Activated CD4-positive, alpha-beta T cell treated with anti-CD3 and anti-CD28 coated beads, Interleukin-2, amount 50 U/mL, for 1 hour (primary cell): ENCODE data around the gene CABLES1.

Source experiments
- DNase-seq: peaks from one replicate; pipeline ENCODE4 v3.0.0-alpha.2; 2020

CABLES1 gene

DNA sequence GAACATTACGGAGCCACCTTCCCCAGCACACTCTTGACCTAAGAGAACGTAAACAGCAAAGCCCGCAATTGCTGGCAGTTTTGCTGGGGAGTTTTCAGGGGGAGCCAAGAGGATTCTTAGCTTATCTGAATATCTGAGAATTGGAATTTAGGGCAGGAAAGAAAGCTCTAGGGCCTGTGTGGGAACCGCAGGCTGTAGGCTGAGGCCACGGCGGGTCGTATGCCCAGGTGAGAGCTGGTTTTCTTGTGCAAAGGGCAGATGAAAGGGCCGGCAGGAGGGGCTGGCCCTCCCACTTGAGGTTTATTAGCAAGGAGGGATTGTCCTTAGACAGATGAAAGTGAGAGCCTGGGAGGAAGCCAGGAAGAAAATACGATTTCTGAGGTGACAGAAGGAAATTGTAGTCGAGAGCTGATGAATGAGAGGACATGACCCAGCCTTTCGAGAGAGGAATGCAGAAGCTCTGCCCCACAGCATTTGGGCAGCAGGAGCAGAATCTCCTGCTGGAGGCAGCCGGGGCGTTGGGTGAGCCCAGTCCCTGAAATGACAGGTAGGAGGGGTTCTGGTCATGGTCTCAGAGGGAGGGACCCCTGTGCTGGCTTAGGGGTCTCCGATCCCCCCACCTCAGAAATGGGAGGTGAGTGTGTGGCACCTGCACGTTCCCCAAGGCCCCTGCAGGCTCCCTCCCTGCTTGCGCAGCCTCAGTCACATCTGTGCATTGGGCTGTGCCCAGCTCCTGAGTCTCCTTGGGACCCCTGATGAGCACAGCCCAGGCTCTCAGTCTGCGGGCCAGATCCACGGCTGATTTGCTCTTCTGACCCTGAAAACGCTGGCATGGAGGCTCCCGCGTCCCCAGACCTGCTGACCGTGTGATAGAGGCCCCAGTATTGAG lies 61.1 kb downstream of the CABLES1 start:
- no peak for DNase-seq

DNA sequence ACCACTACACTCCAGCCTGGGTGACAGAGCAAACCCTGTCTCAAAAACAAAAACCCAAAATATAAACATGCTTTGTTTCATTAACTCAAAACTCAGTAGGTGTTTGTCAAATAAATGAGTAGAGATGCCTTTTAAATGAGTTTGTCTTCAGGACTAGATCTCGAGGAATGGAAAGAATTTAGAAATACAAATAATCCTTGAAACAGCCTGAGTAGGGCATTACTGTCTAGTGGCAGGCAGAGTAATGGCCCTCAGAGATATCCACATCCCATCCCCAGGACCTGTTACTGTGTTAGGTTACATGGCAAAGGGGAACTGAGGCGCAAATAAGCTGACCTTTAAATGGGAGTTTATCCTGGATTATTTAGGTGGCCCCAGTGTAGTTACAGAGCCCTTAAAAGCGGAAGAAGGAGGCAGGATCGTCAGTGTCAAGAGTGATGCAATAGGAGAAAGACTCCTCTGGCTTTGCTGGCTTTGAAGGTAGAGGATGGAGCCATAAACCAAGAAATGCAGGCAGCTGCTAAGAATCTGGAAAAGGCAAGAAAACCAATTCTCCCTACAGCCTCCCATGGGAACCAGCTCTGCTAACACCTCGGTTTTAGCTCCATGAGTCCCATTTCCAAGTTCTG lies 63.0 kb downstream of the CABLES1 start:
- DNase-seq, result no peak

DNA sequence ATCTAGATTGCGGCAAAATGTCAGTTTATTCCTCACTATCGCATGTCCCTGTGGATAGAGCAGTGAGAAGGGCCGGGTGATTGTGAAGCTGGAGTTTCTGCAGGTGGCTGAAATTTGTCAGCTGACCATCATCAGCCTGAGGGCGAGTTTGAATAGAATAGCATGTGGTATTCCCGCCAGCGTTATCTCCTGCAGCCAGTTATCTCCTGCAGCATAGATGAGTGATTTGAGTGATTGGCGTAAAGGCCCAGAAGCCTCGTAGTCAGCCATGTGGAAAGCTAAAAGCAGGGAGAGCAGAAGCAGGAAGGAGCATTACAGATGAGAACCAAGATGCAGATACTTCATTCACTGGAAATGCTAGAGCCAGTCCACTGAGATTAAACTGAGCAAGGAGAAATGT lies 65.5 kb downstream of the CABLES1 start:
- DNase-seq, result no peak

DNA sequence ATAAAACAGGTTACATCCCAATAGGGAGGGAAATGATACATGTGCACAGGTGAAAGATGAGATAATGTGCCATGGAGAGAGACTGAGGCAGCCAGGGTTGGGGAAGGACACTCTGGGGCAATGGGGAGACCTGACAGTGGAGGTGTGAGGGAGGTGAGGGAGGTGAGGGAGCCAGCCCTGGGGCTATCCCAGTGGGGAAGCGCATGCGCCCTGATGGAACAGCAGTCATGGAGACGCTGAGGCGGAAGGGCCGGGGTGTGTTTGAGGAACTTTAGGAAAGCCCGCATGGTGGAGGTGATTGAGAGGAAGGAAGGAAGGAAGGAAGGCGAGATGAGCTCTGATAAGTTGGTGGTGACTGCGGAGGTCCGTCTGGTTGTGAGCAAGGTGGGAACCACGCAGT lies 66.5 kb downstream of the CABLES1 start:
- no peak for DNase-seq

DNA sequence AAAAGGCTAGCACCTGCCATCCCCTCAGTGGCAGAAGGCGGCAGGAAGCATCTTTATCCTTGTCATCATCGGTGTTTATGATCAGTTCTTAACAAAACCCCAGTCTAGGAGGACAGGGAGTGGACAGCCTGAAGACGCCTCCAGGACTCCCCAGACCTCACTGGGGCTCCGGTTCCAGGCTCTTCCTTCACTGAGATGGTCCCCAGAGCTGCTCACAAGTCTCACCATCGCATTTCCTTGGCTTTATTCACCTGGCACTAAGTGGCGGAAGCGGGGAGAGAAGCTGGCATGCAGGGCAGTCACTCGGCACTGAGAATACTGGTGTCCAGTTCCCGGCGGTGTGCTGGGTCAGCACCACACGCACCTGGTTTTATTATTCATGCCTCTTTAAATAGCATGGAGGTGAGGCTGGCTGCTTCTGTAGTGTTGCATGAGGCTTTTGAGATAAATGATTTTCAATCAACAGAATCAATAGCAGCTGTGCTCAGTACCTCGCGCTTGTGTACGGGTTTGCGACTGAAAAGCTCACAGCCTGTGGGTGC lies 68.7 kb downstream of the CABLES1 start:
- no peak for DNase-seq

DNA sequence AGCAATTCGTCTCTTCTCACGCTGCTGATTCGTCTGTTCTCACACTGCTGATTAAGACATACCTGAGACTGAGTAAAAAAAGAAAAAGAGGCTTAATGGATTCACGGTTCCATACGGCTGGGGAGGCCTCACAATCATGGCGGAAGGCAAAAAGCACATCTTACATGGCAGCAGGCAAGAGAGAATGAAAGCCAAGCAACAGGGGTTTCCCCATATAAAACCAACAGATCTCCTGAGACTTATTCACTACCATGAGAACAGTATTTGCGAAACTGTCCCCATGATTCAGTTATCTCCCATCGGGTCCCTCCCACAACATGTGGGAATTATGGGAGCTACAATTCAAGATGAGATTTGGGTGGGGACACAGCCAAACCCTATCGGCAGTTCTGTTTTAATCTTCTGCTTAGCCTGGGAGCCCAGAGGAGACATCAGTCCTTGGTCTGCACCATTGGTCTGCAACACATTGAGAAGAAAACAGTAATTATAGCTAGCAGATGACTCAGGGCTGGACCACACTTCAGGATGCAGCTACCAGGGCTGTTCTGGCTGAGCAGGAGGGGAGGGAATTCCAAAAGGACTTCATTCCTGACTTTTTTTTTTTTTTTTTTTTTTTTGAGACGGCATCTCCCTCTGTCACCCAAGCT lies 69.4 kb downstream of the CABLES1 start:
- no peak for DNase-seq

DNA sequence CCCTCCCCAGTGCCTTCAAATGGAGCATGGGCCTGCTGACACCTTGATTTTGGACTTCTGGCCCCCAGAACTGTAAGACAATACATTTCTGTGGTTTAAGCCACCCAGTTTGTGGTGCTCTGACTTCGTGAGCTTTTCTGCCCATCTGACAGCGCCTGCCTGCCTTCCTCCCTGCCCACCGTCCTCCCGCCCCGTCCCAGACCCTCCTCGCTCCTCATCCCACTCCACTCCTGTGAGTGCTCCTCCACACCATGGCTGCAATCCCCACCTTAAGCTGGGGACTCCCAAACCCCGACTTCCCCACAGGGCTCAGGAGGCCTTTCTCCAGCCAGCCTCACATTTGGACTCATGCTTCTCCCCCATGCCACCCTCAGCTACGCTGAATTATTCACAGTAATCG lies 70.7 kb downstream of the CABLES1 start:
- DNase-seq, result no peak

DNA sequence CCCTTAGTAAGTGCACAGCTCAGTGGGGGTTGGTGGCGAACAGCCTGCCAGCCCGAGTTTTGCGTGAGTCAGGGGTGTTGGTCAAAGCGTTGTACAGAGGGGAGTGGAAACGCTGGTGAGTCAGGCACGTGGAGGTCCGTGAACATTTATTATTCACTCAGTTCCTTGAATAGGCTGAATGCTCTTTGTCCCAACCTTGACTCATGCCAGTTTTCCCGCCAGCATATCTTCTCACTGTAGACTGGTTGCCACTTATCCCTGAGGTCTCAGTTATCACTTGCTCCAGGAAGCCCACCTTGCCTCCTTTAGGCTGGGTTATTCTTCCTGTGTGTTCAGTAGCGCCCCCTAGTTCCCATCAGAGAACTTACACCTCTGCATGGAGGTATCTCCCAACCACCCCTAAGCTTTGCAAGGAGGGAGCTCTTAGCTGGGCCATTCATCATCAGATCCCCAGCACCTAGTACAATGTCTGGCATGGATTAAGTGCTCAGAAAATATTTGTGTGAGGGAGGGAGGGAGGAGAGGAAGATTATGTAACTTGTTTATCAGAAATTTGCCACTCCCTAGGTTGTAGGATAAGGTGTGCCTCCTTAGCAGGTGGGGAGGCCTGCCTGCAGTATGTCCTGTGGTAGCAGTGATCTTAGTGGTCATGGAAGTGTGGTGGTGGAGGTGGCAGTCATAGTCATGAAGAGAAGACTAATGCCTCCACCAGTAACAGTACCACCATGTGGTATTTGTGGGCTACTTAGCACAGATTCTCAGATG lies 72.1 kb downstream of the CABLES1 start:
- no peak for DNase-seq

DNA sequence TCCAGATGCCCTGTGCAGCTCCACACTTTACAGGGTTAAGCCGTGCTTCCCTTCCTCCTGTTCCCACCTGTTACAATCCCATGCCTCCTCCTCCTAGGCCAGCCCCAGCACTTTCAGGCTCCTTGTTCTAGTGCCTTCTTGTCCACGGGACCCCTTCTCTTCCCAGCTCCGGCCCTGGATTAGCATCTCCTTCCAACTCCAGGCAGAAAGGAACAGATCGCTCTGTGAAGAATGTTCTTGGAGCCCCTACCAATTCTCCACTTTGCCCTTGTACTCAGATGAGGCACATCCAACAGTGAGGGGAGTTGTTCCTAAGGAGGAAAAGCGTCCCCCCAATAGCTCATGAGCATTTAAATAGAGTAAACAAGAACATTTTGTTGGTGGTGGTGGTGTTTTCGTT lies 72.7 kb downstream of the CABLES1 start:
- DNase-seq, result no peak

DNA sequence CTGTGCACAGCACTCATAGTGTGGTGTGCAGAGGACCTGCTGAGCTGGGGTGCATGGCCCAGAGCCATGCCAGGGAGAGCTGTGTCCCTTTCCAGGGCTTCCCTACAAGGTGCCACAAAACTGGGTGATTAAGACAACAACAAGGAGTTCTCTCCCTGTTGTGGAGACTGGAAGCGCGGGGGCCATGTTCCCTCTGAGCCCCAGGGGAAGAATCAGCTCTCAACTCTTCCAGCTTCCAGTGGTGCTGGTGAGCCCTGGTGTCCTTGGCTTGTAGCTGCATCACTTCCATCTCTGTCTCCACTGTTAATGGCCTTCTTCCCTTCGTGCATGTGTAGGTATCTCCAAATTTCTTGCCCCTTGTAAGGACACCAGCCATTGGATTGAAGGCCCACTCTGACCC lies 73.3 kb downstream of the CABLES1 start:
- DNase-seq, result no peak

DNA sequence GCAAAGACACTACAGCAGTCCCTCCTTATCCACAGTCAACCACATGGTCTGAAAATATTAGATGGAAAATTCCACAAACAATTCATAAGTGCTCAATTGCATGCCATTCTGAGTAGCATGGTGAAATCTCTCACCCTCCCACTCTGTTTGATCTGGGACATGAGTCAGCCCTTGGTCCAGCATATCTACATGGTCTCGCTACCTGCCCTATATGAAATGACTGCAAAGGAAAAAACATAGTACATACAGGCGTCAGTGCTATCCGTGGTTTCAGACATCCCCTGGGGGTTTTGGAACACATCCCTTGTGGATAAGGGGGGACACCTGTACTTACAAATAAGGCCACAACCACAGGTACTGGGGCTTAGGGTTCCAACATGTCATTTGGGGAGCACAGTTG lies 73.7 kb downstream of the CABLES1 start:
- DNase-seq, result no peak

DNA sequence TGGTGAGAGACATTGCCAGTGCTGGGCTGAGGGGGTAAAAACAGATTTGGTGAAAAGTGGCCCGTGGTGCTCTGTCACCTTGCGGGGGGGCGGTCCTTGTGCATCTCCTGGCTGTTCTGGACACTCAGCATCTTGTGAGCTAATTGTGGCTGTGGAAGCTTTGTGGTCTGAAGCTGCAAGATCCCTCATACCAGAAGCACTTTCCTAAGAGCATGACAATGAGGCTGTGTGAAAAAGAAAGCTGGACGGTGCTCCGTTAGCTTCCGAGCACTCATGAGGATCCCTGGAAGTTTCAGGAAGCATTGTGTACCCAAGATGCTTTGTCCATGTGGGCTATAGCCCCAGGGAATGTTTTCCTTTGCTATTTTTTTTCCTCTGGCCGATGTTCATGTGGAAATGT lies 74.5 kb downstream of the CABLES1 start:
- no peak for DNase-seq

DNA sequence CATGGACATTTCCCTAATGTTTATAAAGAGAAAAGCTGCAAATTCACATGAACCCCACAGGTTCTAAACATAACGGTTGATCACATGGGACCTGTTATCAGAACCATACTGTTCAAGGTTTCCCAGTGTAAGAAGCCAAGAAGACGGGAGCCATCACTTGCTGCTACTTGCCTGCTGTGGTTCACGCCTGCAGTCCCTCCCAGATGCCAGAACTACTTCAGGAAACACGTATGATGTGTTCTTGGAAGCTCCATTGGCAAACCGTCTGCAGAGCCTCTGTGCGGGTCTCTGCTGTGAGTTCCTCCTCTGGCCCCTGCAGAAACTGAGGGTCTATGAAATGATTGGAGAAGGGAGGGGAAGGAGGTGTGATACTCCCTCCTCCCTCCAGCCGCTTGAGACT lies 75.2 kb downstream of the CABLES1 start:
- DNase-seq, result no peak

DNA sequence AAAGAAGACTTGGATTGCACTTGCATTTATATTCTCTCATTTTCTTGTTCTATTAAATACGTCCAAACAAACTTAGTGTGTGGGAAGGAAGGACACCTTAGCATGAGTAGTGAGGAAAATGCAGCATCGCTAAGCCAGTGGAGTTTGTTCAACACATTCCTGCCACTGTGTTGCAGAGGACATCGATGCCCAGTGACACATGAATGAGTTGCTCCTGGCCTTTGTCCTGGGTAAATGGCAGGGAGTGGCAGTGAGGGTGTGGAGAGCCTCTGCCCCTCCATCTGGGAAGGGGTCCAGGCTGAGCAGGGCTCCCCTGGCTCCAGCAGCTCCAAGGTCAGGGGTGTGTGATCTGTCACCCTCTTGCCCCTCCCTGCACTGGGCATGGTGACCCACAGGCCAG lies 75.9 kb downstream of the CABLES1 start:
- DNase-seq, result no peak

DNA sequence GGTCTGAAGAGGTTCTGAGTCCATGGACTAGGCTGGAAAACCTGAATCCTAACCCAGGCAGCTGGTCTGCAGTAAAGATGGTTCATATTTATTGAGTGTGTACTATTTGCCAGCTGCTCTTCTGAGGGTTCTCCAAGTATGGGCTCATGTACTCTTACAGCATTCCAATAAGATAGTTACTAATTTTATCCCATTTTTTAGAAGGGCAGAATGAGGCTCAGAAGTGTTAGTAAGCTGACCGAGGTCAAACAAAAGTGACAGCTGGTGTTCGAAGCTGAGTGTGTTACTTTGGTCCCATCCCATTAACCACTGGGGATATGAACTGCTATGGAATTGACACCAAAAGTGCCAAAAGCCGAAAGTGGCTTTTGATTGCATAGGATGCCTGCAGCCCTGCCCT lies 76.9 kb downstream of the CABLES1 start:
- no peak for DNase-seq

DNA sequence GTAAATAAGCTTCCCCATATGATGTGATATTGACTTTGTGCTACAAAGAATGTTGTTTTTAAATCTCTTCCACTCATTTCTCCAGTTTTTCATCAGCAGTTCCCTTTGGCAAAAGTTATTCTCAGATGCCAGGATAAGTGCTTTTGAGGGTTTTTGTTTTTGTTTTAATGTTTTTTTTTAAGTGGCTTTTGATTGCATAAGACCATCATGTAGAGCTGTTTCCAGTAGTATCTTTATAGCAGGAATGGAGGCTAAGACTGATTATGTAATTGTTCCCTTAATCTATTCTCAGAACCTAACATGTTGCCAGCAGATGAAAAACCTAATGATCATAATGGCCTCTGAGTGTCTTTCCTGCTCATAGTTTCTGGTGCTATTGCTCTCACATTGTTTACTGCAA lies 77.9 kb downstream of the CABLES1 start:
- DNase-seq, result no peak

DNA sequence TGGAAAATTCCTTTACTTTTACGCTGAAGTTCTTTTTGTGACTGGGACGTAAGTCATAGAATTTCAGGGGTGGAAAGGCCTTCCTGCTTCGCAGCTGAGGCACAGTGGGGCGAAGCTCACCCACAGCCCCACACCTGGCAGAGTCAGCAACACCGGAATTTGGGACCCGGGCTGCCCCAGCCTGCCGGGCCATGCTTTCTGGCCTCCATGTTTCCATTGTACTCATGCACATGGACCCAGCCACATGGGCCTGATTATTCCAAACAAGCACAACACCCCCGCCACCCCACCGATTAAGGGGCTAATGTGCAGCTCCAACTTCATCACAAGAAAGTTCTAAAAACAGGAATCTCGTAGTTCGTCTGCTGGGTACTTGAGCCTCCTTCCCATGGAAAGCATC lies 82.5 kb downstream of the CABLES1 start:
- no peak for DNase-seq

DNA sequence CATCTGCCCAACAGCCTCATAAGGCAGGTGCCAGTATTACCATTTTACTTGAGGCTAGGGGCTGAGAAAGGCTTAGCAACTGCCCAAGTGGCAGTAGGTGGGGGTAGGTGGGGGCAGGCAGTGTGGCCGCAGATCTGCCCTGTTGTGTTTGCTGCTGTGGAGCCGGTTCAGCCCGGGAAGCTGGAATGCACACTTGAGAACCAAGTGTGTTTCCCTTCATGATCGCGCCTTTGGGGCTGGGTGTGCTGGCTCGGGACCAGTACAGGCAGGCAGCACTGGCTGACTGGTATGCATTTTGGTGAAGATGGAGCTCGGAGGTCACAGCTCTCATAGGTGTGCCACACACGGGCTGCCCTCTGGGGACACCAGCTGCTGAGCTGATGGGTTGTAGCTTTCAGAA lies 85.1 kb downstream of the CABLES1 start:
- no peak for DNase-seq

DNA sequence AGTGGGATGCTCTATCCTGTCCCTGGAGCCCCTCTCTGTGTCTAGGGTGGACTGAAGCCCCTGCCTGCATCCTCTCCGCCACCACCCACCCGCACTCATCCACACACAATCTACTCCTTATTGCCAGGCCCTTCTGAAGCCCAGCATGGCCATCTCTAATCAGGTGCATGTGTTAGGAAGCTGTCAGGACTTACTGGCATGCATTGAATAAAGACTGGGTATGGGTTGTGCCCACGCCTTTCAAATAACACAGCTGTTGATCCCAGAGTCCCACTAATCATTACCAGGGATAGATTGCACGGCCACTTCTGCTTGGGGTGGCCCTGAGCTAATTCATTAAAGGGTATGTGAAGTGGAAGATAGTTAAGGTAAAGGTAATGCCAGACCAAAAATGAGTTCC lies 88.4 kb downstream of the CABLES1 start:
- DNase-seq, result no peak

DNA sequence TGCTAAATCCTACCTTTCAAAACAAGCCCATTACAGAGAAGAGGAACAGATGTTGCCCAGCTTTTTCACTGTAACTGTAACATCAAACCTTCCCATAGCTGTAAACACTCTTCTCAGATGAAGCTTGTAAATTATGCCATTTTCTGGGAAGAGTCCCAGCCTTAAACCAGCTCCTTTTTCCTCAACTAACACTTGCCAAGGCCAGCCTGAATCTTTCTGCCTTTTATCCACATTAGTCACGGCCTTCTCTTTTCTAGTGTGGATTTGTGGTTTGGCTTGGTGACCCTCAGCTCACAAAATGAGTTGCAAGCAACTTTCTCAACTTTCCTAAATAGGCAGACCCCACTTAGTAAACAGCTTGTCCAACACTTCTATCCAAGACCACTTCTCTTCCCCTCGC lies 90.2 kb downstream of the CABLES1 start:
- DNase-seq, result no peak

DNA sequence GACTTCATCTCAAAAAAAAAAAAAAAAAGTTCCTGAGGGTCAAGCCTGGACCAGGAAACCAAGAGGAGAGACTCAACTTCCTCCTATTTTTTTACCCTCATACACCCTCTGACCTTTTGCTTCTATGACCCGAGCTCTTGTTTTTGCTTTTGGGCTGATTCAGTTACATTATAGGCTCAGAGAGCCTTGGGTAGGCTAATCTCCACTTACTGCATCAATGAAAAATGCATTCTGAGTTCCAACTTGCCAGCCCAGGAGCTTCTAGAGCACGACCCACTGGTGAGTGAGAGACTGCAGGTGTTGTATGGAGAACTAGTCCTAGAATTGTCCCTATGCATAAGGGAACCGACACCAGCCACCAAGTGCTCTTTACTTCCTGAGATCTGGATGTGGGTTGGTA lies 91.1 kb downstream of the CABLES1 start:
- no peak for DNase-seq

DNA sequence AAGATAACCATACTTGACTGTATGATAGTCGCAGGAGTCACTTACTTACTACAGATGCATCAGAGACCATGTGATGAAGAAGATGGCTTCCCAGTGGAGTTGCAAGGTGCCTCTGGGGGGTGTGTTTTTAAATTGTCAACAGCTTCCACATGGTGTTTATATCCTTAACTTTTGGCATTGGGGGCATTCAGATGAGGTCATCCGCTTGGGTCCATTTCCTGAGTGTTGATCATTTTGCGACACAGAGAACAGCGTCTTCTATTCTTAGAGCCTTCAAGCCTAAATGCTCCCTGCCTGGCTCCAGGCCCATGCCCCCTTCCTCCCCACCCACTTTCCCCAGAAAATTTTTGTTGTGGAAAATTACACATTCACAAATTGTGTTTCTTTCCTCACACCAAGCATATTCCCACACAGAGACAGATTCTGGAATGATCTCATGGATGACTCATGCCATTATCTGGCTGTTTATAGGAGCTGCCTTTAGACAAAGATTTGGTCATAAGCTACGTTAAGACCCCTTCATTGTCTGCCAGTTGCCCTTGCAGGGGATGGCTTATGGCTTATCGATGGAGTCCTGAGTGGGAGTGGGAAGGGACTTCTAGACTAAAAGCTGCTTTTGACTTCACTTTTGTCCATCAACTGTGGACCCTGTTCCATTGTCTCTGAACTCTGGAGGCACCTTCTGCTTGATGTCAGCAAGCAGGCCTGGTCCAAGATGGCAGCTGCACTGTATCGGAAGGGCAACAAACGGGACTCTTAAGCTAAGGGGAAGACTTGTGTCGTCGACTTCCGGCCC lies 91.8 kb downstream of the CABLES1 start:
- DNase-seq, result no peak
